ENCODE measurements around the gene ZNRF2.

ZNRF2 gene

DNA sequence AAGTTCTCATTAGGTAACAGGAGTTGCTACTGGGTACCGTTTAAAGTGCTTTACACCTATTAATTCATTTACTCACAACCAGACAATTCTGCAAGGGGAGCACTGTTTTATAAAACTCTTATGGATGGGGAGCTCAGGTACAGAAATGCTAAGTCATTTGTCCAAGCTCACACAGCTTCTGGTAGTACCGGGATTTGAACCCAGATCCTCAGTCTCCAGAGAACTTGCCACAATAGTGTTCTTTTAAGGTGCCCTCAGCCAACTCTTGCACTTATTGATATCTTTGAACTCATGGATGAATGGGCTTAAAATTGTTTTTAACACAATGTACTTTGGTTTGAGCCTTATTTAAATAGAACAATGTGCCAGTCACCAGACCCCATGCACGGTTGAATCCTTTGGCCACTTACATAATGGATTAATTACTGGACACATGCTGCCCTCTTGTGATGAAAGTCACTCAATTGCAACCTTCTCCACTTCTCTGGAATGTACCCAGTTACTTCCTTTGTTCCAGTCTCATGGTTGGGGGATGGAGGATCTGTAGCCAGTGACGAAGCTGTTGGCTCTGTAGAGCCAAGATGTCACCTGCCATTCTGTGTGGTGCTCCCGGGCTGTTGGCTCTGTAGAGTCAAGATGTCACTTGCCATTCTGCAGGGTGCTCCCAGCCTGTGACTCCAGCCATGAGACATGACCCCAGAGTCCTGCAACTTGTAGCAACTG lies 128.5 kb downstream of the ZNRF2 start:
- DNase-seq (ENCODE audit: low read depth) = no peak

DNA sequence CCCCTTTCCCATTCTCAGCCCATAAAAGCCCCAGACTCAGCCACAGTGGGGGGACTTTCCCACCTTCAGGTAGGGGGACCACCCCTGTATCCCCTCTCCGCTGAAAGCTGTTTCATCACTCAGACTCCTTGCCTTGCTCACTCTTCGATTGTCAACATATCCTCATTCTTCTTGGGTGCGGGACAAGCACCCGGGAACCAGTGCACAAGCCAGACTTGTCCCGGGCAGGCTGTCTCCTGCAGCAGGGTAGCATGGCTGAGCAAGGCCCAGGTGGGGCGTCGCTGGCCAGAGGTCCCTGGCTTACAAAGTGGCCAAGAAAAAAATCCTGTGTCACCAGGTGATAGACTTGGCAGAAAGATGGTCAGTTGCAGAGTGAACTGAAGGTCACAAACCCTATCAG lies 129.5 kb downstream of the ZNRF2 start:
- no peak for DNase-seq (ENCODE audit: low read depth)

All from stimulated activated CD8-positive, alpha-beta memory T cell treated with anti-CD3 and anti-CD28 coated beads, Interleukin-15, amount 100 ng/mL, for 24 hours (primary cell).